HG03135 (cell line): ENCODE results near the gene GANAB.
"Not testable (repeated sequence)": the region's sequence is repeated elsewhere in the genome, so short reads cannot be mapped to it uniquely, and the experiment has no call there.

Experiments
- ATAC-seq: cut with Tn5 transposase; IDR thresholded peaks from one replicate; pipeline ENCODE4 v1.9.1; 2021; ENCODE audit warnings: mild to moderate bottlenecking, moderate library complexity; ENCODE audit not compliant: unreplicated experiment

Gene GANAB

GRCh38 chr11:62627713-62628112 is 18.7 kb downstream of the GANAB start:
- ATAC-seq: no peak

GRCh38 chr11:62622476-62623089 is 23.8 kb downstream of the GANAB start:
- no peak for ATAC-seq

GRCh38 chr11:62621567-62622470 is 24.6 kb downstream of the GANAB start, which contains the start of gene B3GAT3:
Gene B3GAT3 (minus strand): TSS chr11:62621986. CDS start chr11:62621947, 39 bp downstream.
- ATAC-seq: peak; percentile 86

GRCh38 chr11:62621027-62621566 is 25.3 kb downstream of the GANAB start:
- ATAC-seq: no peak

- ATAC-seq: not testable (repeated sequence)
These were observed 29.5 kb downstream of the GANAB start for GRCh38 chr11:62616957-62617356.

GRCh38 chr11:62615521-62615920 is 30.9 kb downstream of the GANAB start:
- ATAC-seq: no peak

- ATAC-seq: no peak
These were observed 32.1 kb downstream of the GANAB start for GRCh38 chr11:62614275-62614674.

GRCh38 chr11:62613291-62613778 is 33.1 kb downstream of the GANAB start:
- no peak for ATAC-seq

GRCh38 chr11:62612366-62613290 is 33.8 kb downstream of the GANAB start, which contains the start of the genes EML3 and ROM1:
Gene EML3 (minus strand): TSS chr11:62612775. CDS start chr11:62612457, 318 bp downstream.
Gene ROM1 (plus strand): TSS chr11:62613257. CDS start chr11:62613282, 25 bp downstream.
- ATAC-seq: peak; percentile 57

- peak; percentile 21 for ATAC-seq
These were observed 34.6 kb downstream of the GANAB start for GRCh38 chr11:62611705-62612365.

- ATAC-seq: no peak
These were observed 35.4 kb downstream of the GANAB start for GRCh38 chr11:62610814-62611704.

- no peak for ATAC-seq
These were observed 36.0 kb downstream of the GANAB start for GRCh38 chr11:62610403-62610802.

- ATAC-seq: no peak
These were observed 37.6 kb downstream of the GANAB start for GRCh38 chr11:62608776-62609175.

- ATAC-seq: no peak
These were observed 38.7 kb downstream of the GANAB start for GRCh38 chr11:62607714-62608113.

- ATAC-seq: no peak
These were observed 40.5 kb downstream of the GANAB start for GRCh38 chr11:62605902-62606301.

- no peak for ATAC-seq
These were observed 40.9 kb downstream of the GANAB start for GRCh38 chr11:62605467-62605866.

GRCh38 chr11:62604460-62605120 is 41.8 kb downstream of the GANAB start:
- no peak for ATAC-seq

GRCh38 chr11:62603776-62604299 is 42.6 kb downstream of the GANAB start:
- no peak for ATAC-seq
